T-cell (primary cell): Measurements from ENCODE around the gene NLRP6. TPM values are rescaled to one million over a fixed set of nuclear protein-coding genes. Genes with fewer than 3 reads are reported as not detected.
"Not testable (repeated sequence)": the region's sequence is repeated elsewhere in the genome, so short reads cannot be mapped to it uniquely, and the experiment has no call there.

Experiments used
- ATAC-seq, 4 experiments: fragments of 200-7000 bp in 3 of 4; fragments of 150-1000 bp in 1 of 4; cut with Tn5 transposase; replicated peaks in 1 of 4; 1 replicate in 3 of 4; 2 replicates in 1 of 4; pipeline ENCODE4 v1.10.0; 2021; ENCODE audit warnings: moderate library complexity in 3 of 4, mild to moderate bottlenecking in 2 of 4, moderate number of reproducible peaks in 1 of 4
- CTCF ChIA-PET, 2 donors: fragments of 300-600 bp; sonication (Branson Sonifier 250); formaldehyde crosslinking; loops; one replicate each; lab custom pipeline; 2022; ENCODE audit warnings: antibody characterized with exemption in 2 of 2; lab: Charles Lee
- POLR2A ChIA-PET, 2 donors: fragments of 300-600 bp; sonication (Branson Sonifier 250); formaldehyde crosslinking; loops; one replicate each; lab custom pipeline; 2022; ENCODE audit warnings: antibody characterized with exemption in 2 of 2; lab: Charles Lee
- DNase-seq, 35 experiments: peaks; one replicate each; pipeline versions ENCODE4 v3.0.0 to v3.0.0-alpha.2; 2013 to 2023
- H3K27ac ChIP-seq: one replicate; pipeline ENCODE4 v1.5.1; 2013; ENCODE audit warnings: low read length
- H3K27me3 ChIP-seq, 2 experiments: replicated peaks in 1 of 2; 1 replicate in 1 of 2; 2 replicates in 1 of 2; pipeline versions ENCODE4 v1.6.1 to v1.7.0; 2013; ENCODE audit warnings: low read length in 1 of 2, mixed read lengths in 1 of 2; ENCODE audit not compliant: control insufficient read depth in 2 of 2, insufficient read depth in 2 of 2; ENCODE audit errors: extremely low read depth in 1 of 2
- H3K36me3 ChIP-seq, 2 donors: 1 replicate in 1 of 2; 2 replicates in 1 of 2; pipeline versions ENCODE4 v1.6.1 to v1.7.0; 2013; ENCODE audit warnings: low read length in 1 of 2; ENCODE audit not compliant: control insufficient read depth in 2 of 2, insufficient read depth in 1 of 2; ENCODE audit errors: extremely low read depth in 1 of 2
- H3K4me1 ChIP-seq, 2 experiments: 1 replicate in 1 of 2; 2 replicates in 1 of 2; pipeline versions ENCODE4 v1.6.1 to v1.7.0; 2013; ENCODE audit warnings: low read length in 2 of 2, mixed read lengths in 1 of 2; ENCODE audit not compliant: insufficient read depth in 2 of 2, control insufficient read depth in 1 of 2; ENCODE audit errors: extremely low read depth in 1 of 2
- H3K4me3 ChIP-seq, 2 donors: 1 replicate in 1 of 2; 2 replicates in 1 of 2; pipeline versions ENCODE4 v1.5.1 to v1.7.0; 2013; ENCODE audit warnings: mild to moderate bottlenecking in 2 of 2, low read length in 1 of 2, moderate library complexity in 1 of 2; ENCODE audit not compliant: control insufficient read depth in 1 of 2; ENCODE audit errors: extremely low read depth in 1 of 2
- H3K9me3 ChIP-seq: 2 replicates; pipeline ENCODE4 v1.7.0; 2013
- H3K27ac Mint-ChIP-seq, 2 donors: one replicate each; pipeline ENCODE4 v1.8.0; 2020 to 2021; ENCODE audit warnings: mild to moderate bottlenecking in 2 of 2, mixed read lengths in 2 of 2
- H3K27me3 Mint-ChIP-seq, 2 donors: one replicate each; pipeline ENCODE4 v1.8.0; 2021 to 2022; ENCODE audit warnings: mixed read lengths in 2 of 2
- H3K36me3 Mint-ChIP-seq: one replicate; pipeline ENCODE4 v1.8.0; 2021; ENCODE audit warnings: mixed read lengths
- H3K4me1 Mint-ChIP-seq, 3 donors: one replicate each; pipeline ENCODE4 v1.8.0; 2020 to 2022; ENCODE audit warnings: mixed read lengths in 3 of 3, mild to moderate bottlenecking in 1 of 3
- H3K4me3 Mint-ChIP-seq, 3 donors: one replicate each; pipeline ENCODE4 v1.8.0; 2020 to 2022; ENCODE audit warnings: mild to moderate bottlenecking in 3 of 3, mixed read lengths in 3 of 3, moderate library complexity in 3 of 3
- H3K9me3 Mint-ChIP-seq, 3 donors: one replicate each; pipeline ENCODE4 v1.8.0; 2020 to 2022; ENCODE audit warnings: mixed read lengths in 3 of 3
- WGBS: methylation state at CpG from one replicate; pipeline ENCODE4 v1.1.5; 2013; ENCODE audit warnings: missing lambda C conversion rate; ENCODE audit not compliant: insufficient coverage; 5-methylcytosine and 5-hydroxymethylcytosine counted together
- total RNA-seq, 35 experiments: library from RNA in 6 of 35; stranded (reverse) in 6 of 35; fragments of 120-200 nt in 1 of 35; gene quantifications; one replicate each; pipeline versions ENCODE4 v1.2.1 to v1.2.4 and lab custom pipeline; 2013 to 2026

The NLRP6 gene
- total RNA-seq, 5 donors from 2014 or later (not counting 1 experiment from before 2014, with no cell fraction given), result 6.7 to 27.7 (median 20.9) TPM

DNA sequence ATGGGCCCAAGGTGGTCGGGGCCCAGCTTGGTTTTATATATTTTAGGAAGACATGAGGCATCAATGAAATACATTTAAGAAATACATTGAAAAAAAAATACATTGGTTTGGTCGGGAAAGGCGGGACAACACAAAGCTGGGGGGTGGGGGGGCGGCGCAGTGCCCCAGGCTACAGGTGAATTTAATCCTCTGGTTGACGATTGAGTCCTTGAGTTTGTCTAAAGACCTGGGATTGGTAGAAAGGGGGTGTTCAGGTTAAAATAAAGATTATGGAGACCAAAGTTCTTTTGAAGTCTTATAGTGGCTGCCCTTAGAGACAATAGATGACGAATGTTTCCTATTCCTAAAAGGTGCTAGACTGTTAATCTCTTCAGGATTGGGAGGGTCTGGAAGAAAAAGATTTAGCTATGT, 38.7 kb downstream of the NLRP6 start:
- Mint-ChIP-seq H3K9me3 (no peaks in the 10 kb centered on the region), H3K36me3 (peaks cover 15% of the 10 kb centered on the region), H3K4me1 (peaks cover 41 to 56% (median 50%) of the 10 kb centered on the region in 3 donors), H3K27ac (peak overlapping the region; percentile 95 to 98), H3K27me3 (no peaks in the 10 kb centered on the region), H3K4me3 (peak overlapping the region; percentile 83 to 94 (median 91))
- DNase-seq (peak in 2 of 35 experiments; percentile 24 to 64), ATAC-seq (no peak)
- ChIA-PET CTCF (interaction anchor here (0.6 to 1.7 kb wide), 9 partner anchors 9 to 66 kb away, joined by 3 to 11 read pairs (median 5); partner anchors contain the start of gene IFITM2 (in 1 of the 2)), POLR2A (interaction anchor here (0.6 to 1.4 kb wide), 4 partner anchors 37 to 108 kb away, joined by 3 to 6 read pairs (median 4); no protein-coding TSS in a partner anchor)
- Histone ChIP-seq H3K4me1 (peaks cover 8 to 60% of the 10 kb centered on the region in 2 experiments), H3K27ac (peak overlapping the region; percentile 76), H3K27me3 (peaks cover 0 to 5% of the 10 kb centered on the region in 2 experiments), H3K4me3 (peak overlapping the region; percentile 87 to 99), H3K36me3 (peaks cover 0 to 15% of the 10 kb centered on the region in 2 donors), H3K9me3 (no peaks in the 10 kb centered on the region)
- WGBS, result 31% methylated on average over 4 of the region's 7 CpGs

DNA sequence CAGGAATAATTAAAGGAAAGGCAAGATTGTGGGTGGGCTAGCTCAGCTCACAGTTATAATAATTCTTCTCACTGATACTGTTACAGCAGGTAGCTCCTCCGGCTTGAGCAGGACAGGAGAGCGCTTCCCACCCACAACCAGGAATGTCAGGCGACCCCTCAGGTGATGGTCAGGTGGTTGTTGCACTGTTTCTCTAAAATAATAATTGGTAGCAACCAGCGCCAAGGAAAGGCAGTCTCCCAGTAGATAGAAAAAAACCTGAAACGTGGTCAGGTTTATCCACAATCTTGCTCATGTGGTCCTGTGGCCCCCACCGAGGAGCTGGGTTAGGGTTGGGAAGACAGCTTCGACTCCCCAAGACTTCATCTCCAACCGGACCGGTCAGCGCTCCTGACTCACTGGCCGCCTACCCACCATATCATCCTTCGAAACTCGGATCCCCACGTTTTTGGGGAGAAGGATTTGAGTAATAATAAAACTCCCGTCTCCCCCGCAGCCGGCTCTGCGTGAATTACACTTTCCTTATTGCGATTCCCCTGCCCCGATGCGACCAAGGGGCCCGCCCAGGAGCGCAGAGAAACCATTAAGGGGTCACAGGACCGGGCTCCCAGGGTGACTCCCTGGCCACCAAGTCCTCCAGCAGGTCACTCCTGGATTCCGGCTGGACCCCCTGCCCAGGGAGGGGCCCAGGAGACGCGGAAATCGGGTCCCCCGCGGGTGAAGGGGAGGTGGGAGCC, 39.6 kb downstream of the NLRP6 start:
- H3K4me3 Mint-ChIP-seq, result peak overlapping the region; percentile 83 to 94 (median 91)
- peak overlapping the region; percentile 95 to 98 for H3K27ac Mint-ChIP-seq
- peaks cover 34 to 46% (median 44%) of the 10 kb centered on the region in 3 donors for H3K4me1 Mint-ChIP-seq
- not testable (repeated sequence) for H3K27me3 Mint-ChIP-seq, H3K27me3 ChIP-seq, H3K9me3 ChIP-seq, H3K9me3 Mint-ChIP-seq, ATAC-seq
- POLR2A ChIA-PET, result interaction anchor here (0.6 to 1.4 kb wide), 5 partner anchors 11 to 219 kb away, joined by 3 to 6 read pairs (median 3); no protein-coding TSS in a partner anchor
- Histone ChIP-seq H3K27ac (peak overlapping the region; percentile 76), H3K36me3 (peaks cover 0 to 15% of the 10 kb centered on the region in 2 donors), H3K4me3 (peak overlapping the region; percentile 87 to 99), H3K4me1 (peaks cover 6 to 56% of the 10 kb centered on the region in 2 experiments)
- H3K36me3 Mint-ChIP-seq, result peaks cover 15% of the 10 kb centered on the region
- 80% methylated on average over 2 of the region's 30 CpGs for WGBS
- DNase-seq, result peak in 1 of 35 experiments; percentile 23
- CTCF ChIA-PET, result interaction anchor here (0.6 to 1.7 kb wide), 11 partner anchors 9 to 67 kb away, joined by 3 to 11 read pairs (median 5); partner anchors contain the start of gene IFITM2 (in 1 of the 2)

DNA sequence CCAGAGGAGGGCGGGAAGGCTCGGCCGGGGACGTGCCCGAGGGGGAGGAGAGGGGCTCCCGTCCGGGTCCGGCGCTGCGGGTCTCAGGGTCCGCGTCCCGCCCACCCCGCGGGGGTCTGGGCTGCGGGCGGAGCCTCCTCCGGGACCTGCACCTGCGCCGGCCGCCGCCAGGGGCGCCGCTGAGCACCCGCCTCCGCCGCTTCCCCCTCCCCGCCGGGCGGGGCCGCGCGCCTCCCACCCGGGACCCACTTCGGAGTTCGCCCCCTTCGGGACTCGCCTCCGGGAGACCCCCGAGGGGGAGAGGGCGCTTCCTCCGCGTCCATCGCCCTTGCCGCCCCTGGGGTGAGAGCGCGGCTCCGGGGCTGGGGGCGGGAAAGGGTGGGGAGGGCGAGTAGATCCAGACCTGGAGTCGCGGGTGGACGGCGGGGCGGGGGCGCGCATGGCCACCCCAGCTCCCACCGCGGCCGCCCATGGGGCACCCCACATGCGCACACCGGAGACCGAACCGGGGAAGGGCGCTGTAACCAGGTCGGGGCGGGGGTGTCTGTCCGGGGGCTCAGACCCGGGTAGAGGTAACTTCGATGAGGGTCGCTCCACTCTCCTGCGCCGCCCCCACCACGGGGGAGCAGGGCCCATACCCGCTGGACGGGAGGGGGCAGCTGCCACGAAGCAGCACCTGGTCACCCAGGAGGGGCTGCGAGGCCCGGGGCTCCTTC, 40.4 kb downstream of the NLRP6 start:
- not testable (repeated sequence) for H3K9me3 ChIP-seq, H3K27me3 Mint-ChIP-seq, H3K27me3 ChIP-seq, H3K27ac Mint-ChIP-seq, DNase-seq, H3K9me3 Mint-ChIP-seq
- Mint-ChIP-seq H3K4me3 (peak overlapping the region in 2 of 3 donors; percentile 68 to 87), H3K4me1 (peaks cover 27 to 43% (median 41%) of the 10 kb centered on the region in 3 donors), H3K36me3 (peaks cover 15% of the 10 kb centered on the region)
- POLR2A ChIA-PET, result interaction anchor here in 1 of 2 donors (0.6 to 1.0 kb wide), 2 partner anchors 11 to 218 kb away, joined by 3 read pairs; no protein-coding TSS in a partner anchor
- WGBS, result no CpG with 5 or more reads among the region's 79 CpGs
- Histone ChIP-seq H3K36me3 (peaks cover 0 to 15% of the 10 kb centered on the region in 2 donors), H3K4me1 (peaks cover 7 to 52% of the 10 kb centered on the region in 2 experiments), H3K27ac (peak overlapping the region; percentile 38), H3K4me3 (peak overlapping the region in 1 of 2 donors; percentile 48)
- CTCF ChIA-PET, result interaction anchor here in 1 of 2 donors (1.3 kb wide), 1 partner anchor 68 kb away, joined by 6 read pairs; no protein-coding TSS in a partner anchor
- peak; percentile 28 to 58 (median 44) for ATAC-seq

DNA sequence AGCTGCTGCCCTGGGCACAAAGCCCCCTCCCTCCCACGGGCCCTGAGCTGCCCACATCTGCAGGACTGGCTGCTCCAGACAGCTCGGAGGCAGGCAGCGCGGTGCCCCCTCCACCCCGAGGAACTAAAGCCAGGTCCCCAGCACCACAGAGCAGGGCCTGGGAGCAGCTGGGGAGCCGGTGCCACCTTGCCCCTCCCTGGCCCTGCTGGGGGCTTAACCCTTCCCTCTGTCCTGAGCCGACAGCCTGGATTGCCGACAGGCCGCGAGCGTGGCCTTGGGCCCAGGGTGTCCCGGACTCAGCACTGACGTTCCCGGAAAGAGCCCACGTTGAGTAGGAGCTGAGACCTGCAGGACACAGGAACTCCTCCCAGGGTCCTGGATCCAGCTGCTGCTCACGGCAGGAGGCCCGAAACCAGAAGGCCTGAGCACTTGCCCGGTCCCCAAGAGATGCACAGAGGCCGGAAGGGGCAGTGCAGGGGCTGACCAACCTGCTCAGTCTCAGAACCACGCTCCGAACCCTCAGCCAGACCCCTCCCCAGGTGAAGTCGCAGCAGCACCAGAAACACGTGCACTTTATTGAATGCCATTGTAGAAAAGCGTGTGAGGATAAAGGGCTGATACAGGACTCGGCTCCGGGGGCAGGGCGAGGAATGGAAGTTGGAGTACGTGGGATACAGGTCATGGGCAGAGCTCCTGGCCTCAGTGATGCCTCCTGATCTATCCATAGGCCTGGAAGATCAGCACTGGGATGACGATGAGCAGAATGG, 41.1 kb downstream of the NLRP6 start:
- Mint-ChIP-seq H3K4me3 (peak overlapping the region; percentile 79 to 87 (median 83)), H3K36me3 (peaks cover 13% of the 10 kb centered on the region), H3K4me1 (peaks cover 29 to 41% (median 41%) of the 10 kb centered on the region in 3 donors), H3K27ac (peak overlapping the region; percentile 91 to 98)
- Histone ChIP-seq H3K4me1 (peaks cover 12 to 52% of the 10 kb centered on the region in 2 experiments), H3K4me3 (peak overlapping the region; percentile 48 to 75), H3K36me3 (peaks cover 0 to 15% of the 10 kb centered on the region in 2 donors), H3K27ac (peak overlapping the region; percentile 38)
- H3K27me3 Mint-ChIP-seq, POLR2A ChIA-PET, CTCF ChIA-PET, H3K9me3 ChIP-seq, H3K27me3 ChIP-seq, H3K9me3 Mint-ChIP-seq: not testable (repeated sequence)
- DNase-seq, result peak in 2 of 35 experiments; percentile 17 to 50
- WGBS, result 38% methylated on average over 10 of the region's 29 CpGs
- ATAC-seq, result peak; percentile 8 to 19 (median 17)

DNA sequence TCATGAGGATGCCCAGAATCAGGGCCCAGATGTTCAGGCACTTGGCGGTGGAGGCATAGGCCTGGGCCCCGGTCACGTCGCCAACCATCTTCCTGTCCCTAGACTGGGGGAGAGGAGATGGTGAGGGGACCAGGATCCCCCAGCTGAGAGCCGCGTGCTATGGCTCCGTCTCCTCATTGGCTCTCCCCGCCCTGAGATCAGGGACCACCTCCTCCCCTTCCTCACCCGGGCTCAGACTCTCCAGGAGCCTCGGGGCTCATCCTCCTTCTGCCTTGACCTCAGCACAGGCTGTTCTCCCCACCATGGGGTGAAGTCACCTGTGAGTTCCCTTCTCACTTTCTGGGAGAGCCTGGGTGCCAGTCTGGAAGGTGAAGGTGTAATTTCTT, 41.7 kb downstream of the NLRP6 start:
- H3K4me1 ChIP-seq, result peaks cover 16 to 58% of the 10 kb centered on the region in 2 experiments
- peak overlapping the region; percentile 48 to 75 for H3K4me3 ChIP-seq
- H3K9me3 ChIP-seq, POLR2A ChIA-PET, H3K27me3 ChIP-seq, H3K27me3 Mint-ChIP-seq, DNase-seq, H3K9me3 Mint-ChIP-seq: not testable (repeated sequence)
- peak in 3 of 4 experiments; percentile 1 to 6 (median 4) for ATAC-seq
- H3K27ac Mint-ChIP-seq, result peak overlapping the region; percentile 91 to 98
- H3K4me3 Mint-ChIP-seq, result peak overlapping the region; percentile 79 to 87 (median 83)
- CTCF ChIA-PET, result interaction anchor here in 1 of 2 donors (0.6 kb wide), 1 partner anchor 15 kb away, joined by 3 read pairs; no protein-coding TSS in a partner anchor
- H3K4me1 Mint-ChIP-seq, result peaks cover 35 to 47% (median 47%) of the 10 kb centered on the region in 3 donors
- H3K27ac ChIP-seq, result peak overlapping the region; percentile 28
- peaks cover 0 to 14% of the 10 kb centered on the region in 2 donors for H3K36me3 ChIP-seq
- no CpG with 5 or more reads among the region's 10 CpGs for WGBS
- peaks cover 11% of the 10 kb centered on the region for H3K36me3 Mint-ChIP-seq
